OCI-LY7 (cell line): ENCODE measurements around the gene CEP68. TPM values are rescaled to one million over a fixed set of nuclear protein-coding genes. Genes with fewer than 3 reads are reported as not detected.
A peak's percentile ranks its signal among the peaks of the same experiment; 100 is the strongest.

Source experiments
- BruUV-seq: library from RNA; stranded (reverse); fragments of 400-500 nt; replicated peaks from 2 replicates; lab custom pipeline; 2021; lab: Mats Ljungman, UMichigan
- CTCF ChIA-PET: fragments of 300-600 bp; sonication (Branson Sonifier 250); formaldehyde crosslinking; loops from one replicate; lab custom pipeline; 2022; ENCODE audit warnings: antibody characterized with exemption; ENCODE audit not compliant: unreplicated experiment; lab: Charles Lee
- POLR2A ChIA-PET: fragments of 300-600 bp; sonication (Branson Sonifier 250); formaldehyde crosslinking; loops from one replicate; lab custom pipeline; 2022; ENCODE audit warnings: antibody characterized with exemption; lab: Charles Lee
- DNase-seq: peaks from one replicate; pipeline ENCODE4 v3.0.0-alpha.2; 2015; ENCODE audit warnings: low spot score
- H2AFZ ChIP-seq: fragments of 200-600 bp; sonication (generic), shearing (Covaris generic); 2 replicates; pipeline ENCODE4 v1.6.1; 2014; ENCODE audit warnings: mild to moderate bottlenecking, antibody characterized with exemption, low read length, moderate library complexity
- H3K27ac ChIP-seq: fragments of 200-600 bp; sonication (generic); 2 replicates; pipeline ENCODE4 v1.5.1; 2014; ENCODE audit warnings: mixed run types, low read depth, mild to moderate bottlenecking, moderate library complexity, low read length, inconsistent platforms; ENCODE audit not compliant: poor library complexity, severe bottlenecking
- H3K36me3 ChIP-seq: fragments of 200-600 bp; sonication (generic); 2 replicates; pipeline ENCODE4 v1.6.1; 2014; ENCODE audit warnings: mild to moderate bottlenecking, antibody characterized with exemption, low read length, moderate library complexity, mixed read lengths; ENCODE audit not compliant: insufficient read depth
- H3K4me1 ChIP-seq: fragments of 200-600 bp; sonication (generic); 2 replicates; pipeline ENCODE4 v1.5.1; 2014; ENCODE audit warnings: mild to moderate bottlenecking, low read length; ENCODE audit not compliant: insufficient read depth, poor library complexity, severe bottlenecking
- H3K4me2 ChIP-seq: fragments of 200-600 bp; sonication (generic); 2 replicates; pipeline ENCODE4 v1.6.1; 2014; ENCODE audit warnings: mild to moderate bottlenecking, low read length
- H3K4me3 ChIP-seq: fragments of 200-600 bp; sonication (generic); 2 replicates; pipeline ENCODE4 v1.5.1; 2014; ENCODE audit warnings: mild to moderate bottlenecking, low read depth, low read length; ENCODE audit not compliant: poor library complexity, severe bottlenecking
- H3K79me2 ChIP-seq: fragments of 200-600 bp; sonication (generic); 2 replicates; pipeline ENCODE4 v1.6.1; 2016; ENCODE audit warnings: low read depth, mild to moderate bottlenecking, low read length, moderate library complexity, mixed read lengths; ENCODE audit not compliant: insufficient read depth
- H3K9me2 ChIP-seq: fragments of 200-600 bp; sonication (generic); 2 replicates; pipeline ENCODE4 v1.6.1; 2016; ENCODE audit warnings: mild to moderate bottlenecking, low read length, mixed read lengths; ENCODE audit not compliant: insufficient read depth
- H3K9me3 ChIP-seq: fragments of 200-600 bp; sonication (generic); 2 replicates; pipeline ENCODE4 v1.6.1; 2014; ENCODE audit warnings: mild to moderate bottlenecking, mixed run types, low read length, mixed read lengths
- H4K20me1 ChIP-seq: fragments of 200-600 bp; sonication (generic); 2 replicates; pipeline ENCODE4 v1.6.1; 2014; ENCODE audit warnings: mild to moderate bottlenecking, antibody characterized with exemption, low read length, moderate library complexity, mixed read lengths; ENCODE audit not compliant: insufficient read depth
- EZH2phosphoT487 ChIP-seq: fragments of 200-600 bp; sonication (generic); IDR thresholded peaks from 2 replicates; pipeline ENCODE4 v1.6.1; 2018; ENCODE audit warnings: low read depth, borderline replicate concordance, mild to moderate bottlenecking, mixed run types, antibody characterized with exemption, low read length, moderate library complexity, mixed read lengths
- intact Hi-C: fragments of 100-400 bp; cut with micrococcal nuclease; formaldehyde crosslinking; loops from one replicate; pipeline ENCODE4 v1.10.0; 2022; ENCODE audit not compliant: unreplicated experiment
- total RNA-seq, 2 experiments: library from RNA; depleted of rRNA in 1 of 2; stranded (reverse); fragments of >200 nt in 1 of 2; shearing (Covaris generic) in 1 of 2; gene quantifications; 2 replicates each; pipeline ENCODE4 v1.2.3, GENCODE V29; 2014 to 2022
- TF ChIP-seq, protein P1 (sequence below): fragments of 200-600 bp; sonication (generic); conservative IDR thresholded peaks from 2 replicates; pipeline ENCODE4 v1.5.1; 2014; ENCODE audit warnings: mild to moderate bottlenecking, antibody characterized with exemption, low read length, moderate library complexity, mixed read lengths

The CEP68 gene
- total RNA-seq, 2 experiments from 2014 or later: 8.7 to 17.1 TPM

DNA sequence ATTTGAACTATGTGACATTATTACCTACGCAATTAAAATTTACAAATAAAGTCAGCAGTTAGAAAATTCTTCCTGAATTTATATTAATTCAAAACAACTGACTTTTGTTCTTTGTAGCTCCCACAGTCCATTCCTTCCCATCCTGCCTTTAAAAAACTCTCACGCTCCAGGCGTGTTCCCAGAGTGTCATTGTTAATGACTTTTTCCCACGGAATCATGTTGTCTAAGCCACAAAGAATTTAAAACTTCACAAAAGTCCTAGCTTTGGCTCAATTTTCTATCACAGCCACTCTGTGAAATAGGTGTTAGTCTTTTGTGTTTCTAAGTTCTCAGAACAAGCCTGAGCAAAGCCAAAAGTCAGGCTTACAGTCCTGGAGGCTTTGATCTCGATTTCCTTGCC, 40.5 kb upstream of the CEP68 start:
- Histone ChIP-seq H3K4me3 (no peak overlapping the region), H2AFZ (no peak overlapping the region), H3K4me1 (peaks cover 23% of the 10 kb centered on the region), H3K27ac (no peak overlapping the region), H3K4me2 (no peak overlapping the region), H3K36me3 (peaks cover 48% of the 10 kb centered on the region), H3K79me2 (no peaks in the 10 kb centered on the region), H4K20me1 (no peaks in the 10 kb centered on the region), H3K9me2 (no peaks in the 10 kb centered on the region), H3K9me3 (no peaks in the 10 kb centered on the region)
- DNase-seq: no peak
- no peak for TF ChIP-seq EZH2phosphoT487
- TF ChIP-seq, protein P1, sequence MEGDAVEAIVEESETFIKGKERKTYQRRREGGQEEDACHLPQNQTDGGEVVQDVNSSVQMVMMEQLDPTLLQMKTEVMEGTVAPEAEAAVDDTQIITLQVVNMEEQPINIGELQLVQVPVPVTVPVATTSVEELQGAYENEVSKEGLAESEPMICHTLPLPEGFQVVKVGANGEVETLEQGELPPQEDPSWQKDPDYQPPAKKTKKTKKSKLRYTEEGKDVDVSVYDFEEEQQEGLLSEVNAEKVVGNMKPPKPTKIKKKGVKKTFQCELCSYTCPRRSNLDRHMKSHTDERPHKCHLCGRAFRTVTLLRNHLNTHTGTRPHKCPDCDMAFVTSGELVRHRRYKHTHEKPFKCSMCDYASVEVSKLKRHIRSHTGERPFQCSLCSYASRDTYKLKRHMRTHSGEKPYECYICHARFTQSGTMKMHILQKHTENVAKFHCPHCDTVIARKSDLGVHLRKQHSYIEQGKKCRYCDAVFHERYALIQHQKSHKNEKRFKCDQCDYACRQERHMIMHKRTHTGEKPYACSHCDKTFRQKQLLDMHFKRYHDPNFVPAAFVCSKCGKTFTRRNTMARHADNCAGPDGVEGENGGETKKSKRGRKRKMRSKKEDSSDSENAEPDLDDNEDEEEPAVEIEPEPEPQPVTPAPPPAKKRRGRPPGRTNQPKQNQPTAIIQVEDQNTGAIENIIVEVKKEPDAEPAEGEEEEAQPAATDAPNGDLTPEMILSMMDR: no peak
- intact Hi-C loops: no loop called here
- ChIA-PET CTCF (no interaction called here), POLR2A (interaction anchor here (1.5 kb wide), 1 partner anchor 27 kb away, joined by 3 read pairs; no protein-coding TSS in a partner anchor)
- BruUV-seq: no TSS peak

DNA sequence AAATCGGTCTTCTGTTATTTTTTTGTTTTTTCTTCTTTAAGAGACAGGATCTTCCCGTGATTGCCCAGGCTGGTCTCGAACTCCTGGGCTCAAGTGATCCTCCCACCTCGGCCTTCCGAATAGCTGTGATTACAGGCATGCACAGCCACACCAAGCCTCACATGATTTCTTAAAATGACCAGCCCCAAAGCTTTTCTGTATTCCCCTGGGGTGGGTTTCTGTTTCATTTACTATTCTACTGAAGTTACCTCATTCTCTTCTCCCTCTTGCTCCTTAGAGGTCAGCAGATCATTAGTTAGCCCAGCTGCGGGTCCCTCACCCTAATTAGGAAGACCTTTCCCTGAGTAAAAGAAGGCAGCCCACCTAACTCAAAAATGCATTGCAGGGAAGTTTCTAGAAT, 39.4 kb upstream of the CEP68 start:
- DNase-seq: no peak
- Histone ChIP-seq H3K9me3 (no peaks in the 10 kb centered on the region), H3K4me3 (no peak overlapping the region), H3K4me1 (peaks cover 23% of the 10 kb centered on the region), H2AFZ (no peak overlapping the region), H3K27ac (no peak overlapping the region), H3K36me3 (peaks cover 54% of the 10 kb centered on the region), H3K4me2 (0 out of 2 replicates have a peak overlapping the region, but pooled peaks have one; percentile 11), H3K9me2 (no peaks in the 10 kb centered on the region), H4K20me1 (no peaks in the 10 kb centered on the region), H3K79me2 (no peaks in the 10 kb centered on the region)
- ChIA-PET CTCF (no interaction called here), POLR2A (interaction anchor here (1.2 to 1.5 kb wide), 2 partner anchors 28 to 71 kb away, joined by 3 read pairs; no protein-coding TSS in a partner anchor)
- no TSS peak for BruUV-seq
- intact Hi-C loops: loop anchor here (1.0 kb wide), 1 partner anchor 24 kb away; no protein-coding TSS in a partner anchor
- no peak for TF ChIP-seq EZH2phosphoT487
- TF ChIP-seq, protein P1: no peak

DNA sequence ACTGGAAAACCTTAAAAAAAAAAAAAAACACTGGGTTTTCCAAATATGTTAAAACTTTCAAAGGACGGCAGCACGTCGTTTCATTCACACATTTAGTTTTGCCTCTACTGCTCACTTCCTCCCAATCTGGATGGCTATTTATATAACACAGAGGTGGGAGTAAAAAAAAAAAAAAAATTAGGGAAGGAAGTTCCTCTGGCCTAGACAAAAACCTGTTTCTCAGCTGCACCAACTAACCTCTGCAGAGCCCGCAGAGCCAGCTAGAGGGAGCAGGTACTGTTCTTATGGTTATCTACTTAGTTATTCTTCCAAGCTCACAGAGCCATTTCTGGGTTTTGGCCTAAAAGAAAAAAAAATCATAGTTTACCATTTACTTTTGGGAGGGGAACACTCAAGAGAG, 38.9 kb upstream of the CEP68 start:
- H3K36me3 ChIP-seq: peaks cover 56% of the 10 kb centered on the region
- H3K4me3 ChIP-seq: no peak overlapping the region
- no peak overlapping the region for H2AFZ ChIP-seq
- peak overlapping the region; percentile 11 for H3K4me2 ChIP-seq
- peak; percentile 65 for DNase-seq
- TF ChIP-seq, protein P1: peak; percentile 79
- TF ChIP-seq EZH2phosphoT487: no peak
- ChIA-PET POLR2A (interaction anchor here (0.7 to 1.2 kb wide), 5 partner anchors 14 to 346 kb away, joined by 3 to 5 read pairs (median 3); no protein-coding TSS in a partner anchor), CTCF (interaction anchor here (0.6 kb wide), 2 partner anchors 100 to 406 kb away, joined by 3 read pairs; no protein-coding TSS in a partner anchor)
- H3K9me2 ChIP-seq: no peaks in the 10 kb centered on the region
- H3K79me2 ChIP-seq: no peaks in the 10 kb centered on the region
- H3K9me3 ChIP-seq: no peaks in the 10 kb centered on the region
- no peaks in the 10 kb centered on the region for H4K20me1 ChIP-seq
- intact Hi-C loops: loop anchor here (1.0 kb wide), 1 partner anchor 23 kb away; no protein-coding TSS in a partner anchor
- peaks cover 23% of the 10 kb centered on the region for H3K4me1 ChIP-seq
- BruUV-seq: no TSS peak
- H3K27ac ChIP-seq: no peak overlapping the region
